Measurements from ENCODE around the gene RNF224.

Gene RNF224

GRCh38 chr9:137252555-137253506 is 25.5 kb downstream of the RNF224 start:
- no peak overlapping the region for H3K4me3 ChIP-seq (ENCODE audit: low read depth, low read length)
- H3K79me2 ChIP-seq: no peaks in the 10 kb centered on the region
- H2AFZ ChIP-seq: no peak overlapping the region
- TF ChIP-seq, protein P1, sequence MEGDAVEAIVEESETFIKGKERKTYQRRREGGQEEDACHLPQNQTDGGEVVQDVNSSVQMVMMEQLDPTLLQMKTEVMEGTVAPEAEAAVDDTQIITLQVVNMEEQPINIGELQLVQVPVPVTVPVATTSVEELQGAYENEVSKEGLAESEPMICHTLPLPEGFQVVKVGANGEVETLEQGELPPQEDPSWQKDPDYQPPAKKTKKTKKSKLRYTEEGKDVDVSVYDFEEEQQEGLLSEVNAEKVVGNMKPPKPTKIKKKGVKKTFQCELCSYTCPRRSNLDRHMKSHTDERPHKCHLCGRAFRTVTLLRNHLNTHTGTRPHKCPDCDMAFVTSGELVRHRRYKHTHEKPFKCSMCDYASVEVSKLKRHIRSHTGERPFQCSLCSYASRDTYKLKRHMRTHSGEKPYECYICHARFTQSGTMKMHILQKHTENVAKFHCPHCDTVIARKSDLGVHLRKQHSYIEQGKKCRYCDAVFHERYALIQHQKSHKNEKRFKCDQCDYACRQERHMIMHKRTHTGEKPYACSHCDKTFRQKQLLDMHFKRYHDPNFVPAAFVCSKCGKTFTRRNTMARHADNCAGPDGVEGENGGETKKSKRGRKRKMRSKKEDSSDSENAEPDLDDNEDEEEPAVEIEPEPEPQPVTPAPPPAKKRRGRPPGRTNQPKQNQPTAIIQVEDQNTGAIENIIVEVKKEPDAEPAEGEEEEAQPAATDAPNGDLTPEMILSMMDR (IDR thresholded peaks at IDR 0.05): no peak
- peaks cover 3% of the 10 kb centered on the region for H3K4me1 ChIP-seq
- H3K36me3 ChIP-seq (ENCODE audit: control insufficient read depth, insufficient read depth, low read length): no peaks in the 10 kb centered on the region
- H3K4me2 ChIP-seq (ENCODE audit: low read length): no peak overlapping the region
- no peak overlapping the region for H3K9ac ChIP-seq
- no peaks in the 10 kb centered on the region for H3K9me3 ChIP-seq (ENCODE audit: control insufficient read depth, low read length)
- no peak overlapping the region for H3K27ac ChIP-seq
- no peaks in the 10 kb centered on the region for H3K27me3 ChIP-seq (ENCODE audit: control insufficient read depth, insufficient read depth, low read length)

DNA sequence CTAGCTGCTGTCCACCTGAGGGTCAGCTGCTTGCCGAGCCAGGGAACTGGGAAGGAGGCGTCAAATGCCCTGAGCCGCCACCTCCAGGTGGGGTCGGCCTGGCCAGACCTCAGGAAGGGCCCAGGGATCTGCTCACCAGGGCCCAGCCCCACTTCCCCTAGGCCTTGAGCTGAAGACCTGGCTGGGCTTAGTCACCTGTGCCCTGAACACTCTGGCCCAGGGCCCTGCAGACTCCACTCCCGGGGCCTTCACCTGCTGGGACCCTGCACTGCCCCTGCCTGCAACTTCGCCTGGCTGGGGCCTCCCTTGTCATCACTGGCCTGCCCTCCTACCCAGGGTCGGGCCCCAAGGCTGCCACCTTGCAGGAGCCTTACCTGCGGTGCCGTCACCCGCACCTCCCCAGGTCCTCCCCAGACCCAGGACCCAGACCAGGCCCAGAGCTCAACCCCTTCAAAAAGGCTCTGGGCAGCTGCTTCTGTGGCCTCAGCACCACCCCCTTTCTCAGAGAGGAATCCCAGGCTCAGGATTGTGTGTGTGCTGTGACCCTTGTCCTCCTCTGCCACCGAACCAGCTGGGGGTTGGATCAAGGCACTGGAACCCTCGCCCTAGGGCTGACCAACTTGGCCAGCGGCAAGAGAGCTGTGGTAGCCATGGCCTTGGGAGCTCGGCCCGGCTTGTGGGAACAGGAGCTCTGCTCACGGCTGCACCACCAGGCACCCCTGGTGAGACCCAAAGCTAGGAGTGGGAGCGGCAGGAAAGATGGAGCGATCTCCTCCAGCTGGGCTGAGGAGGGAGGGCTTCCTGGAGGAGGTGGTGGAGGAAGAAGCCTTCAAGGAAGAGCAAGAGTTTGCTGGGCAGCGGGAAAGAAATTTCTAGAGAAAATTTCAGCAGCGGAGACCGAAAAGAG is 26.7 kb downstream of the RNF224 start:
- Histone ChIP-seq H3K27me3 (ENCODE audit: control insufficient read depth, insufficient read depth, low read length) (no peaks in the 10 kb centered on the region), H3K4me3 (ENCODE audit: low read depth, low read length) (peak overlapping the region; percentile 75), H3K27ac (no peak overlapping the region), H3K9me3 (ENCODE audit: control insufficient read depth, low read length) (no peaks in the 10 kb centered on the region), H3K36me3 (ENCODE audit: control insufficient read depth, insufficient read depth, low read length) (no peaks in the 10 kb centered on the region), H3K4me1 (peaks cover 3% of the 10 kb centered on the region), H2AFZ (peak overlapping the region; percentile 63), H3K9ac (no peak overlapping the region), H3K4me2 (ENCODE audit: low read length) (peak overlapping the region; percentile 79), H3K79me2 (no peaks in the 10 kb centered on the region)
- TF ChIP-seq, protein P1 (IDR thresholded peaks at IDR 0.05): no peak

GRCh38 chr9:137254624-137255447 is 27.5 kb downstream of the RNF224 start, which contains the start of gene NELFB:
Gene NELFB, plus strand, starts transcription at chr9:137255327.
- peak within 1 kb of the TSS; percentile 79 for H3K4me2 ChIP-seq (ENCODE audit: low read length)
- peak within 1 kb of the TSS; percentile 83 for H2AFZ ChIP-seq
- TF ChIP-seq, protein P1 (IDR thresholded peaks at IDR 0.05): no peak
- H3K9me3 ChIP-seq (ENCODE audit: control insufficient read depth, low read length): no peaks in the 10 kb centered on the region
- no peaks in the 10 kb centered on the region for H3K36me3 ChIP-seq (ENCODE audit: control insufficient read depth, insufficient read depth, low read length)
- H3K79me2 ChIP-seq: no peaks in the 10 kb centered on the region
- peaks cover 3% of the 10 kb centered on the region for H3K4me1 ChIP-seq
- no peaks in the 10 kb centered on the region for H3K27me3 ChIP-seq (ENCODE audit: control insufficient read depth, insufficient read depth, low read length)
- H3K4me3 ChIP-seq (ENCODE audit: low read depth, low read length): peak within 1 kb of the TSS; percentile 88
- peak within 1 kb of the TSS; percentile 24 for H3K27ac ChIP-seq
- no peak within 1 kb of the TSS for H3K9ac ChIP-seq

GRCh38 chr9:137255448-137256114 is 28.3 kb downstream of the RNF224 start:
- Histone ChIP-seq H2AFZ (peak overlapping the region; percentile 83), H3K4me3 (ENCODE audit: low read depth, low read length) (peak overlapping the region; percentile 88), H3K4me1 (peaks cover 3% of the 10 kb centered on the region), H3K79me2 (no peaks in the 10 kb centered on the region), H3K9me3 (ENCODE audit: control insufficient read depth, low read length) (no peaks in the 10 kb centered on the region), H3K27me3 (ENCODE audit: control insufficient read depth, insufficient read depth, low read length) (no peaks in the 10 kb centered on the region), H3K36me3 (ENCODE audit: control insufficient read depth, insufficient read depth, low read length) (no peaks in the 10 kb centered on the region), H3K9ac (no peak overlapping the region), H3K4me2 (ENCODE audit: low read length) (peak overlapping the region; percentile 55), H3K27ac (no peak overlapping the region)
- TF ChIP-seq, protein P1 (IDR thresholded peaks at IDR 0.05): no peak
